HEK293T (cell line): ENCODE results near the gene TTC28.

Experiments used
- CTCF ChIA-PET: fragments of 350-600 bp; formaldehyde crosslinking; extraction: SDS; loops from one replicate; lab custom pipeline; 2021; ENCODE audit warnings: antibody characterized with exemption, inconsistent platforms; lab: Yijun Ruan, JAX
- POLR2A ChIA-PET: fragments of 350-600 bp; formaldehyde crosslinking; extraction: SDS; loops from one replicate; lab custom pipeline; 2020; ENCODE audit warnings: antibody characterized with exemption, inconsistent platforms; lab: Yijun Ruan, JAX
- DNase-seq: peaks from one replicate; pipeline ENCODE4 v3.0.0; 2012; ENCODE audit warnings: mixed read lengths; ENCODE audit errors: extremely low spot score
- ARNT ChIP-seq: fragments of 450-650 bp; IDR thresholded peaks from 2 replicates; pipeline ENCODE4 v1.6.1; 2017; ENCODE audit warnings: mild to moderate bottlenecking
- BHLHE40 ChIP-seq: fragments of 450-650 bp; IDR thresholded peaks from 2 replicates; pipeline ENCODE4 v1.6.1; 2016; ENCODE audit warnings: mild to moderate bottlenecking, moderate library complexity, borderline replicate concordance
- CTBP1 ChIP-seq: fragments of 450-650 bp; IDR thresholded peaks from 2 replicates; pipeline ENCODE4 v1.6.1; 2016; ENCODE audit warnings: borderline replicate concordance
- ELF4 ChIP-seq: fragments of 450-650 bp; IDR thresholded peaks from 2 replicates; pipeline ENCODE4 v1.6.1; 2017; ENCODE audit warnings: antibody characterized with exemption
- FOXA1 ChIP-seq: fragments of 450-650 bp; IDR thresholded peaks from 2 replicates; pipeline ENCODE4 v1.6.1; 2016; ENCODE audit warnings: mild to moderate bottlenecking
- FOXK2 ChIP-seq: fragments of 450-650 bp; IDR thresholded peaks from 2 replicates; pipeline ENCODE4 v1.6.1; 2016; ENCODE audit warnings: mild to moderate bottlenecking
- FOXM1 ChIP-seq: fragments of 450-650 bp; IDR thresholded peaks from 2 replicates; pipeline ENCODE4 v1.6.1; 2017; ENCODE audit warnings: mild to moderate bottlenecking, borderline replicate concordance
- HDGF ChIP-seq: fragments of 450-650 bp; IDR thresholded peaks from 2 replicates; pipeline ENCODE4 v1.6.1; 2017; ENCODE audit warnings: antibody characterized with exemption, borderline replicate concordance
- L3MBTL2 ChIP-seq: fragments of 450-650 bp; conservative IDR thresholded peaks from 2 replicates; pipeline ENCODE4 v1.6.1; 2016; ENCODE audit warnings: mild to moderate bottlenecking
- LEF1 ChIP-seq: fragments of 450-650 bp; IDR thresholded peaks from 2 replicates; pipeline ENCODE4 v1.6.1; 2017; ENCODE audit warnings: mild to moderate bottlenecking, borderline replicate concordance
- NFRKB ChIP-seq: fragments of 450-650 bp; IDR thresholded peaks from 2 replicates; pipeline ENCODE4 v1.6.1; 2016; ENCODE audit warnings: mild to moderate bottlenecking, moderate library complexity
- PKNOX1 ChIP-seq: fragments of 450-650 bp; IDR thresholded peaks from 2 replicates; pipeline ENCODE4 v1.6.1; 2016
- SP1 ChIP-seq: fragments of 450-650 bp; IDR thresholded peaks from 2 replicates; pipeline ENCODE4 v1.6.1; 2017
- SUZ12 ChIP-seq: fragments of 450-650 bp; IDR thresholded peaks from 2 replicates; pipeline ENCODE4 v1.6.1; 2016; ENCODE audit warnings: mild to moderate bottlenecking
- TARDBP ChIP-seq: fragments of 450-650 bp; IDR thresholded peaks from 2 replicates; pipeline ENCODE4 v1.6.1; 2016
- ZNF384 ChIP-seq: fragments of 450-650 bp; IDR thresholded peaks from 2 replicates; pipeline ENCODE4 v1.6.1; 2016

Gene TTC28

GRCh38 chr22:28155808-28156207 lies 523.8 kb downstream of the TTC28 start:
- TF ChIP-seq ARNT (no peak), ELF4 (no peak), NFRKB (no peak), CTBP1 (no peak), ZNF384 (no peak), FOXK2 (no peak), FOXM1 (no peak), FOXA1 (no peak)
- POLR2A ChIA-PET, result no interaction called here
- CTCF ChIA-PET, result no interaction called here
- no peak for DNase-seq

GRCh38 chr22:28154861-28155260 lies 524.8 kb downstream of the TTC28 start:
- no peak for TF ChIP-seq FOXM1
- TF ChIP-seq L3MBTL2, result no peak
- no peak for TF ChIP-seq LEF1
- TF ChIP-seq PKNOX1, result no peak
- no peak for TF ChIP-seq TARDBP
- ChIA-PET CTCF (no interaction called here), POLR2A (no interaction called here)
- DNase-seq, result no peak

GRCh38 chr22:28151151-28151816 lies 528.4 kb downstream of the TTC28 start:
- CTCF ChIA-PET, result no interaction called here
- no peak for DNase-seq
- TF ChIP-seq PKNOX1 (no peak), FOXA1 (no peak), BHLHE40 (no peak), FOXK2 (no peak), ARNT (no peak), CTBP1 (no peak), ELF4 (no peak), LEF1 (no peak), L3MBTL2 (no peak), NFRKB (no peak), TARDBP (no peak), ZNF384 (no peak), SP1 (no peak), FOXM1 (no peak), HDGF (no peak), SUZ12 (no peak)
- POLR2A ChIA-PET, result no interaction called here

GRCh38 chr22:28148816-28149465 lies 530.7 kb downstream of the TTC28 start:
- ChIA-PET POLR2A (no interaction called here), CTCF (no interaction called here)
- DNase-seq, result no peak
- no peak for TF ChIP-seq FOXM1
- TF ChIP-seq ELF4, result no peak
- no peak for TF ChIP-seq HDGF
- TF ChIP-seq ARNT, result no peak
- TF ChIP-seq ZNF384, result no peak
- TF ChIP-seq PKNOX1, result no peak
- TF ChIP-seq CTBP1, result no peak
- no peak for TF ChIP-seq FOXK2
- no peak for TF ChIP-seq NFRKB
- no peak for TF ChIP-seq LEF1
- TF ChIP-seq FOXA1, result no peak
- TF ChIP-seq SP1, result no peak
- no peak for TF ChIP-seq L3MBTL2

GRCh38 chr22:28147401-28147800 lies 532.2 kb downstream of the TTC28 start:
- no peak for DNase-seq
- ChIA-PET CTCF (no interaction called here), POLR2A (no interaction called here)
- TF ChIP-seq ZNF384 (no peak), SP1 (no peak), NFRKB (no peak), LEF1 (no peak), FOXA1 (no peak), PKNOX1 (no peak), BHLHE40 (no peak), FOXM1 (no peak), TARDBP (no peak), SUZ12 (no peak), ARNT (no peak), HDGF (no peak), ELF4 (no peak), FOXK2 (no peak), CTBP1 (no peak), L3MBTL2 (no peak)
